GM12801 (cell line): ENCODE data around the gene SLC16A9.

Experiments used
- CTCF ChIP-seq: IDR thresholded peaks from one replicate; pipeline ENCODE4 v1.5.1; 2011; ENCODE audit warnings: control low read depth; ENCODE audit not compliant: insufficient read length; ENCODE audit errors: extremely low read depth

The SLC16A9 gene

GRCh38 chr10:59678884-59679301 is 30.8 kb downstream of the SLC16A9 start:
- no peak for TF ChIP-seq CTCF

- TF ChIP-seq CTCF, result no peak
Measured at GRCh38 chr10:59677253-59677831, 32.3 kb downstream of the SLC16A9 start.

- no peak for TF ChIP-seq CTCF
Measured at GRCh38 chr10:59675812-59676211, 33.8 kb downstream of the SLC16A9 start.

- no peak for TF ChIP-seq CTCF
Measured at GRCh38 chr10:59674215-59674836, 35.3 kb downstream of the SLC16A9 start.

- TF ChIP-seq CTCF, result no peak
Measured at GRCh38 chr10:59672150-59672875, 37.3 kb downstream of the SLC16A9 start.

GRCh38 chr10:59670269-59670668 is 39.4 kb downstream of the SLC16A9 start:
- TF ChIP-seq CTCF, result no peak

GRCh38 chr10:59668096-59668495 is 41.6 kb downstream of the SLC16A9 start:
- no peak for TF ChIP-seq CTCF
